ENCODE results near the gene PACSIN1.

PACSIN1 gene

DNA sequence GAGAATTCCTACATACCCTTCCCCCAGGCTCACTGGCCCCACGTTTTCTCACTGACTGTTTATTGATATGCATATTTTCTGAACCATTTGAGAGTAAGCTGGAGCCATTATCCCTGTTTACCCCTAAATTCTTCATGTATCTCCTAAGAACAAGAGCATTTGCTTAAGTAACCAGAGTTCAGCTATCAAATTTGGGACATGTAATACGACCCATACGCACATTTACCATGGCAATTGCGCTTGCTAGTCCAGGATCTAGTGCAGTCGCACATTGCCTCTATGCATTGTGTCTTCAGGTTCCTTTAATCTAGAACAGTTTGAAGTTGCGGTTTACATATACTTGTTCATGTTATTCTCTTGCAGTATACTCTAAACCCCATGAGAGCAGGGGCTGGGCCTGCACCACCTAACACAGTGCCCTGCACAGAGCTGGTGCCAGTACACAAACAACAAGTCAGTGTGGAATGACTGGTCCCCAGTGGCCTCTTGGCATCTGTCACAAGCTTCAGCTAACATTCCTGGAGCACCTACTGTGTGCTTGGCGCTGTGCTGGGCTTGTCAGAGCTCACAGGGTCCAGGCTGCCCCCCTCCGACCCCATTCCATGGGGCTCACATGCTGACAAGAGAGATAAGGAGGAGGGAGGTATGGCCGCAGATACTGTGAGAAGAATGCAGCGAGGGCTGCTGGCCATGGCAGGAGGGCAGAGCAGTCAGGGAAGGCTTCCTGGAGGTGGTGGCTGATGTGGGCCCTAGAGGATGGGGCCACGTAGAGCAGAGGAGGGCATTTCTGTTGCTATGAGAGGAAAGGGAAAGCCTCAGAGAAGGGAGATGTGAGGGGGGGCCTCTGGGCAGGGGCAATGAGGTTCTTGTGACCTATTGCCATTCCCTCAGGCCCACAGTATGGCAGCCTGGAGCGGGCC is 62.1 kb downstream of the PACSIN1 start:
- no peak for DNase-seq (ENCODE audit: low read depth in 2 of 2)

DNA sequence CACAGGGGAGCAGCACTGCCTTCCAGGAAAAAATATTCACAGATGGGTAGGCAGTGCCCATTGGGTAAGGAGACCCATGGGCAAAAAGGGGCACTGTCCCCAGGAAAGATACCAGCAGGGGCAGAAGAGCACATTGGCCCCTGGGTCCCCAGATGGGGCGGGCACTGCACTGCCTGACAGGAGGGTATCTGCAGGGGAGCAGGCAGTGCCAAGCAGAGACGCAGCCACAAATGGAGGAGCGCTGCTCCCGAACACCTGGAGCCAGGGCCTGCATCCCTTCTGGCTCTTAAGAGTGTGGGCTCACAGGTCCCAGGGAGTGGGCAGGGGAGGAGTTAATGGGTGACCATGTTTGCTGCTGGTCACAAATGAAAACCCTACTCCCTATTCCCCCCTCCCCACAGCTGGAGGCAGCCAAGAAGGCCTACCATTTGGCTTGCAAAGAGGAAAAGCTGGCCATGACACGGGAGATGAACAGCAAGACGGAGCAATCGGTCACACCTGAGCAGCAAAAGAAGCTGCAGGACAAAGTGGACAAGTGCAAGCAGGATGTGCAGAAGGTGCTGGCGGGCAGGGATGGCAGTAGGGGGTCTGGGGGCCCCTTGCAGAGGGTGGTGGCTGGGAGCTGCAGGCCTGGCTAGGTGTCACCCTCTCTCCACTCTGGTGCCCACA is 63.3 kb downstream of the PACSIN1 start:
- DNase-seq (ENCODE audit: low read depth in 2 of 2) = no peak

DNA sequence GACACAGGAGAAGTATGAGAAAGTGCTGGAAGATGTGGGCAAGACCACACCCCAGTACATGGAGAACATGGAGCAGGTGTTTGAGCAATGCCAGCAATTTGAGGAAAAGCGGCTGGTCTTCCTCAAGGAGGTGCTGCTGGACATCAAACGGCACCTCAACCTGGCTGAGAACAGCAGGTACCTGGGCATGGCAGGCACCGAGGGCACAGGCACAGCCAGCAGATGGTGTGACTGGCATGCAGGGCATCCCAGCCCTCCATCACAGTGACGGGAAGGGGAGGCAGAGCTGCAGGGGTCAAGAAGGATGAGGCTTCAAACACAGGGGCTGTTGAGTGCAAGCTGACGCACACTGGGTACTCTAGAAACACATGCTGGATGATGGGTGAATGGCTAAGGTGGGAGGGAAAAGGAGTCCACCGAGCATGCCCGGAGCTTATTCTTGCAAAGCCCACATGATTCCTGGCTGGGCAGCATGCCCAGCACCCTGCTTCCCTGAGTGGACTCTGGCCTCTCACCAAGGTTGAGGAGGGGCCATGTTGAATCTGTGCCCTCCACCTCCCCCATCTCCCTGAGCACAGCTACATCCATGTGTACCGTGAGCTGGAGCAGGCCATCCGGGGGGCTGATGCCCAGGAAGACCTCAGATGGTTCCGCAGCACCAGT is 63.9 kb downstream of the PACSIN1 start:
- DNase-seq (ENCODE audit: low read depth in 2 of 2) = no peak

DNA sequence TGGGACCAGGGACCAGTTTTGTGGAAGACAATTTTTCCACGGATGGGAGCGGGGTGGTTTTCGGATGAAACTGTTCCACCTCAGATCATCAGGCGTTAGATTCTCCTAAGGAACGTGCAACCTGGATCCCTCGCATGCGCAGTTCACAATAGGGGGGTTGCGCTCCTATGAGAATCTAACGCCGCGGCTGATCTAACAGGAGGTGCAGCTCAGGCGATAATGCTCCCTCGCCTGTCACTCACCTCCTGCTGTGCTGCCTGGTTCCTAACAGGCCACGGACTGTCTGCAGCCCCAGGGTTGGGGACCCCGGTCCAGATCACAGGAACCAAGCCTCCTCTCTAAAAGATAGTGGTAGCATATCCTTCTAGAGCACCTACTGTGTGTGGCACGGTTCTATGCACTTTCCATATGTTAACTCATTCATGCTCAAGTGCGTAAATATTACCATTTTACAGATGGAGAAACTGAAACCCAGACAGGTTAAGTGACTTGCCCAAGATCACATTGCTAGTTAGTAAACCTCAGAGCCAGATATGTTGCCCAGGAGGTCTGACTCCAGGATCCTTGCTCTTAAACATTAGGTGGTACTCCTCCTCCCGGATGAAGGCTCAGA is 65.0 kb downstream of the PACSIN1 start:
- no peak for DNase-seq (ENCODE audit: low read depth in 2 of 2)

DNA sequence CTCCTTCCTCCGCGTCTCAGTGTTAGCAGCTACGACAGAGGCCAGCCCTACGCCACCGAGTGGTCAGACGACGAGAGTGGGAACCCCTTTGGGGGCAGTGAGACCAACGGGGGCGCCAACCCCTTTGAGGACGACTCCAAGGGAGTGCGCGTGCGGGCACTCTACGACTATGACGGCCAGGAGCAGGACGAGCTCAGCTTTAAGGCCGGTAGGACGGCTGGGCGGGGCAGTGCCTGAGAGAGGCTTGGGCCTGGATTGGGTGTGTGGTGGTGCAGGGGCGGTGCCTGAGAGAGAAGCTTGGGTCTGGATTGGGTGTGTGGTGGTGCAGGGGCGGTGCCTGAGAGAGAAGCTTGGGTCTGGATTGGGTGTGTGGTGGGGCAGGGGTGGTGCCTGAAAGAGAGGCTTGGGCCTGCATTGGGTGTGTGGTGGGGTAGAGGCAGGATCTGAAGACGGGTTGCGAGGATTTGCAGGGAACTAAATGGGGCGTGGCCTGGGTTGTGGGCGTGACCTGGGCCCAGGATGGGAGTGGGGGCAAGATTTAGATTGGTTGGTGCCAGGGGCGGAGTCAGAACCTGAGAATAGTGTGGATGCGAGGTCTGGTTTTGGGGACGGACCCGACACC is 65.8 kb downstream of the PACSIN1 start:
- DNase-seq (ENCODE audit: low read depth in 2 of 2) = no peak

DNA sequence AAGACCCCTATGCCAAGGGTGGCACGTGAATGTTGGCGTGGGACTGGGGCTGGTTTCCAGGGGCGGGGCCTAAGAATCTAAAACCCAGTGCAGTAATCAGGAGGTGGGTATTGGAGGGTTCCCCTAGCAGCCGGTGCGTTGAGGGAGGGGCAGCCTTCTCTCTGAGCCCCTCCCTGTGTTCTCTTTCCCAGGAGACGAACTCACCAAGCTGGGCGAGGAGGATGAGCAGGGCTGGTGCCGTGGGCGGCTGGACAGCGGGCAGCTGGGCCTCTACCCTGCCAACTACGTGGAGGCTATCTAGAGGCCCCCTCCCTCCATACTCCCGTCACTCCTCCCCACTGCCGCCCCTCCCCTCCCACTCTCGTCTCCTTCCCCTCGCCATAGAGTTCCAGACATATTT is 66.4 kb downstream of the PACSIN1 start:
- DNase-seq (ENCODE audit: low read depth in 2 of 2) = no peak

DNA sequence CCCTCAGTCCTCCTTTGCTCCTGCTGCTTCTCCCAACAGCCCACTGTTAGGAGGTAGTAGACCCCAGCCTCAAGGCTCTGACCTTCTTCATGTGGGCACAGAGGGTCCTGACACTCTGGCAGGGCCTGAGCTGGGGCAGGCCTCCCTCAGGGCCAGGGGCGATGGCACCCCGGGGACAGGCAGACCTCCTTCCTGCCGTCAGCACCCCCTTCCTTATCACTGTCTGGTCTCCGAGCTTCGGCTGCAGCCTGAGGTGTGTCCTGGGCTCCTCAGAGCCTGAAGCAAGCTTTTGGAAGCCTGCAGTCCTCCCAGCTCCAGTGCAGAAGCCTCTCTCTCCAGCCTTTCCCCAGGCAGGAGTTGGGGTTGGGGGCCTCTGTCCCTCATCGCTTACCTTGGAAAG is 68.3 kb downstream of the PACSIN1 start:
- DNase-seq (ENCODE audit: low read depth in 2 of 2) = no peak

DNA sequence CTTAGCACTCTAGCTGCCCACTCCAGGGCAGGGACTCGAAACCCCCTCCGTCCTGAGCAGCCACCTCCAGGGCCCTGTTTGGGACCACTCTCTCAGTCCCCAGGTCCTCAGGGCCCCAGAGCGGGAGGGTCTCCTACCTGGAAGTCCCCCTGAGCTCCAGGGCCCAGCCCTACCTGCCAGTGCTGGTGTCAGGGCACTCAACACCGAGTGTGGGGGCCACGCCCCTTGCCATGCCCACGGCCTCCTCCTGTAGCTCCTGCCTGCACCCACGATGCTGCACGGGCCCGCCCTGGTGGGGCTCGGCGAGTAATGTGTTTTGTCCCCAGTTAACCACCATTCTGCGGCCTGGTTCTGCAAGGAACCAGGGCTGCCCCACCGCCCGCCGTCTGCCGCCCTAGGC is 68.8 kb downstream of the PACSIN1 start:
- no peak for DNase-seq (ENCODE audit: low read depth in 2 of 2)

DNA sequence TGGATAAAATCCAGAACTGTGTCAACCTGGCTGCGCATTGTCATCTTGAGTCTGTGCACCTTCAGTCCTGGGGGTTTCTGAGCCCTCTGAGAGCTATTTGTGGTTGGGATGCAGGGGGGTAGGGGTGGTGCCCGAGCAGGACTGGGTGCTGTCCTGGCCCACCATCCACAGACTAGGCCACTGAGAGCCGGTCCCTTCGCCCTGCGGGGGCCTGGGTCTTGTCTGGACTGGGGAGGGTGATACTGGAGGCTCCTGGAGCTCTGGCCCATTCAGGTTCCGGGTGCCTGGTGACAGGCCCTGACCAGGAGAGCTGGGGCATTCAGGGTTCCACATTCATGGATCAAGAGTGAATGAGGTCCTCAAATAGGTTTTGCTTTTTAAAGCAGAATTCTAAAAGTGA is 69.3 kb downstream of the PACSIN1 start:
- DNase-seq (ENCODE audit: low read depth in 2 of 2) = no peak

DNA sequence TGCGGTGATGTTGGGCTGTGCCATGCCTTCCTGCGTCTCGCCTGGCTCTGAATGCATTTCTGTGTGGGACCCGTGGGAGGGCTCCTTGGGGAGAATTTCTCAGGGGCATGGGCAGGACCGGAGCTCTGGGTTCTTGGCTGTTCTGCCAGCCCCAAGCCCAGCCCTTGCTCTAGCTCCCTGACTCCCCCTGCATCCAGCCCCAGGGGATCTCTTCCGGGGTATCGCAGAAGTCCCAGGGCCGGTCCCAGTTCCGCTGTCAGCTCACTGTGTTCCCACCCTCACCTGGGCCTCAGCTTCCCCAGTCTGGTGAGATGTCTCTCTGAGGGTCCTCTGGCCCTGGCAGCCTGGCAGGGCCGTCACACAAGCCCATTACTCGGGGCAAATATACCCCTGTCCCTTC is 69.8 kb downstream of the PACSIN1 start:
- DNase-seq (ENCODE audit: low read depth in 2 of 2) = no peak

DNA sequence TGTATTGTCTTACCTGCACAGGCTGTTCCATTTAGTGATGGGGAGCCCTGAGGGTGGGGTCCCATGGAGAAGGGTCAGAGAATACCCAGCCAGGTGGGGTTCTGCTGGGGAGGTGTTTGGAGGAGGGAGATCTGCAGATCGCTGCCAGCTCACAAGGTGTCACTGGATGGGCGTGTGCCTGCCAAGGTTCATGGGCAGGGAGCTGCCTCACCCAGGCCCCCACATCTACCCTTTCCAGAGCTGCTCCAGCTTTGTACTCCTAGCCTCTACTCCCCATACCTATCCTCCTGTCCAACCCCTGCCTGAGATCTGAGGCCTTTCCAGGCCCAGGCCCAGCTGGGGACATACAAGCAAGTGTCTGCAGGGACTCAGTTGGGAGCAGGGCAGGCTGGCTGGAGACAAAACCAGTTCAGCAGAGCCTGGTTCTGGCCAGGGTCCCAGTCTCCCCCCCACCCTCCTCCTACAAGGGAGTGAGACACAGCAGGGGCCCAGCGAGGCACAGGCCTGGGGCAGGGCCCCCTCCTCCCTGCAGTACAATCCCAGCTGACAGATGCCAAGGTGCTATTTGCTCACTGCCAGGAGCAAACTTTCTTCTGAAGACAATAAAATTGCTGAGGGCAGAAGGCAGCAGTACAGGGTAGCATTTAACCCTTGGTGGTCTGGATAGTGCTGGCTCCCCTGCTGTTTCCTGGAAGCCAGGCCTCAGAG is 70.5 kb downstream of the PACSIN1 start:
- DNase-seq (ENCODE audit: low read depth in 2 of 2) = no peak

DNA sequence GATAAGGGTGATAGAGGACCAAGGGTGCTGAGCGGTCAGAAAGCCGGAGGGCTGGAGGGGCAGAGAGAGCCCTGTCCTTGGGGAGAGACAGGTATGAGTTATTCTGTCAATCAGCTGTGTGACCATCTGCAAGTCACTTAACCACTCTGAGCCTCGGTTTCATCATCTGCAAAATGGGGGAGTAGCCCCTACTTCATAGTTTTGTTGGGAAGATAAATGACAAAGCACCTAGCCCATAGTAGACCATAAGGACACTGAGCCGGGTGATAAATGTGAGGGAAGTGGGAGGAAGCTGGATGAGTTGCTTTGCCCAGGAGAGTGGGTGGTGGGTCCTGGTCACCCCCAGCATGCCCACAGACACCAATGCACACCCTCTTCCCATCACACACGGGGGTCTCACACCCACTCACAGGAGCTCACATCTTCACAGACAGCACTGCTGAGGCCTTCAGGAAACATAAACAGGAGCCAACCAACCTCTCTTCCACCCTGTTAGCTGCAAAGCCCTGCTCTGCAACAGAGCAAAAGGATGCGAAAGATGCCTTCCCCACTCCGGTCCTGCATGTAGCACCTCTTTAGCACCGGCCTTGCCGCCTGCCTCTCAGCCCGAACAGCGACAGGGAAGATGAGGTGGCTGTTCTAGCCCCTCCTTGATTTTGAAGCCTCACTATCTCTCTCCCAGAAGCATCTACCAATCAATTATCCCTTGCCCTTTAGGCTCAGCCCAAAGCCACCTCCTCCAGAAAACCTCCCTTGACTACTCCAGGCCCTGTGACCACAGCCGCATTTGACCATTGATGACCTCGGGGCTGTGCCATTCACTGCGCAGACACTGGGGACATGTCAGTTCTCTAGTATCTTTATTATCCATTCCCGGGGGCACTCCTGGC is 71.3 kb downstream of the PACSIN1 start:
- no peak for DNase-seq (ENCODE audit: low read depth in 2 of 2)

DNA sequence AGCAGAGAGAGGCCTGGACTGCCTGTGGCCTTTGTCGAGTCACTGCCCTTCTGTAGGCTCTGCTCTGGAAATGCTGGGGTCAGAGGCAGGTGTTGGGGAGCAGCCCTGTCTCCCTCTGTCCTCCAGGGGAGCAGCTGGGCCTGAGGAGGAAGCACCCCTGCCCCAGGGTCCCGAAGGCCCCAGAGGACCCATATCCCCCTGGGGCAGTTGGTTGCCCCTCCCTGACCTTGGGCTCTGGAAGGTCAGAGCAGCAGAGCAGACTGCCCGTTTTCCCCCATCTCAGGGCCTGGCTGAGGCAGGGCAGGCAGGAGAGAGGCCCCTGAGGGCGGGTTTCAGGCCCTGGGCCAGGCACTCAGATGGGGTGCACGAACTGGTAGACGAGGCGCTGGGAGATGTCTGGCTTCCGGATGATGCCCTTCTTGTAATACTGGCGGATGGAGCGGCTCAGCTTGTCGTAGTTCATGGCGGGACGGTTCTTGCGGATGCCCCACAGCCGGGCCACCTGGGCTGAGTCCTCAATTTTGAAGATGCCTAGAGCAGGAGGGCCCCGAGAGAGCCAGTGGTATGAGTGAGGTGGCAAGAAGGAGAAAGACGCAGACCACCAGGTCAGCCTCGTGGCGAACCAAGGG is 72.2 kb downstream of the PACSIN1 start:
- no peak for DNase-seq (ENCODE audit: low read depth in 2 of 2)

DNA sequence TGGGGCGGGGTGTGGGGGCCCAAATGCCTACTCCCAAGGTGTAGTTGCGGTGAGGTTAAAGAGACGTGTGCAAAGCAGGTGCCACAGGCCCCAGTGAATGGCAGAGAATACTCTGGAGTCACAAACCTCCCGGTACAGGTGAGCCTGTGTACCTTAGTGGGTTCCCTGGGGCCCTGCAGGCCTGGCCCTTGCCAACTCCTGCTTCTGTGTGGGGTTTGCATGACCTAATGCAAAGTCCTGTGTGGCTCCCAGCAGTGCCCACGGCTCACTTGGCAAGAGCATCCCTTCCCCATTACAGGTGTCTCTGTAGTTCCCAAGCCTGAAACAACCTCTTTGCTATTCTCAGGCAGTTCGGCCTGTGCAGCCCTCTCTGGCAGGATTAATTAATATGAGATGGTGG is 72.7 kb downstream of the PACSIN1 start:
- DNase-seq (ENCODE audit: low read depth in 2 of 2) = no peak

DNA sequence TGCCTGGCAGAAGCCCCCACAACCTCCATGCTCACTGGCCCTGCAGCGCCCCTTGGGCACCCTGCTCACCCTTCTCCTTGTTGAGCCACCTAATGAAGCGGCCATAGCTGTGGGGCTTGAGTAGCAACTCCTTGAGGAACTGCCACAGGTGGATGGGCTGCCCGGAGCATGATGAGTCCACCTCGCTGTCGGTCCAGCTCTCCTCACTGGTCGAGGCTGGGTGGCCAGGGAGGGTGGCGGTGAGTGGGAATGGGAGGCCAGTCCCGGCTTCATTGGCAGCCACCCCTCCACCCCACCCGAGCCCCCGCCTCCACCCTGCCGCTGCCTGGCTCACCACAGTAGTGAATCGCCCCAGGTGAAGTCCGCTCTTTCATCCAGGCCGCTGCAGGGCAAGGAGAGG is 73.3 kb downstream of the PACSIN1 start:
- no peak for DNase-seq (ENCODE audit: low read depth in 2 of 2)

DNA sequence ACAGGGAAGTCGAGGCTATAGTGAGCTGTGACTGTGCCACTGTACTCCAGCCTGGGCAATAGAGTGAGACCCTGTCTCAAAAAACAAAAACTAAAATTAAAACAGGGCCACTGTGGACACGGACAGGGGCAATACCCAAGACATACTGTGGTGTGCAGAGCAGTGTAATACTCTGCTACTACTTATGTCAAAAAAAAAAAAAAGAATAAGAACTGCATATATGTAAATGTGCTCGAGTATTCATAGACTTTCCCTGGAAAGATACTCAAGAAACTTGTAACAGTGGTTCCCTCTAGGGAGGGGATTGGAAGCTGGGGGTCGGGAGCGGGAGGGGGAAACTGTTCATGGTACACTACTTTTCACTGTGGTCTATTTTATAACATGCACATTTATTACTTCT is 74.3 kb downstream of the PACSIN1 start:
- DNase-seq (ENCODE audit: low read depth in 2 of 2) = no peak

DNA sequence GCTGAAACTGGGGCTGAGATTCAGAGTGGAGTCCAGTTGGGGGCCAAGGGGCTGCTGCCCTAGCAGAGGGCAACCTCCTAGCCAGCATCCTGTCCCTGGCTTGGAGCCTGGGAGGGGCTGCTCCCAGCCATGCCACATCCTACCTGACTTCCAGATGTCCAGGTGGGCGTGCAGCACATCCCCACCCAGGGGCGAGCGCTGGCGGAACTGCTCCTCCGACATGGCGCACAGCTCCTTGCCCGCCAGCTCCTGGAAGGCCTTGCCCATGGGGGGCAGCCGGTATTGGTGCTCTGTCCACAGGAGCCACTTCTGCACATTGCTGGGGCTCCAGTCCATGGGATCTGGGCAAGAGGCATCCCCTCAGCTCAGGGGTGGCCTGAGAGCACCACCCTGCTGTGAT is 75.0 kb downstream of the PACSIN1 start:
- no peak for DNase-seq (ENCODE audit: low read depth in 2 of 2)

DNA sequence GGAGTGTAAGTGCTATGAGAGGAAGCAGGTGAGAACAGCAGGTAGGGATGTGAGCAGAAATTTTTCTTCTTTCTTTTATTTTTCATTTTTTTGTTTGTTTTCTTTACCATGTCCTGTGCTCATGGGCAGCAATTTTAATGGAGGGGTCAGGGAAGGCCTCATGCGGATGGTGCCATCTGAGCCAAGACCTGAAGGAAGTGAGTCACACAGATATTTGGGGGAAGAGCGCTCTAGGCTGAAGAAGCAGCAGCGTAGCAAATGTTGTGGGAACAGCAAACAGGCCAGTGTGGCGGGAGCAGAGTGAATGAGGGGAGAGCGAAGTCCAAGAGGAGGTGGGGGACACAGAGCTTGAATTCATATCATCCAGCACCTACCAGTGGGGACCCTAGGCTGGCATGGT is 77.5 kb downstream of the PACSIN1 start:
- no peak for DNase-seq (ENCODE audit: low read depth in 2 of 2)

DNA sequence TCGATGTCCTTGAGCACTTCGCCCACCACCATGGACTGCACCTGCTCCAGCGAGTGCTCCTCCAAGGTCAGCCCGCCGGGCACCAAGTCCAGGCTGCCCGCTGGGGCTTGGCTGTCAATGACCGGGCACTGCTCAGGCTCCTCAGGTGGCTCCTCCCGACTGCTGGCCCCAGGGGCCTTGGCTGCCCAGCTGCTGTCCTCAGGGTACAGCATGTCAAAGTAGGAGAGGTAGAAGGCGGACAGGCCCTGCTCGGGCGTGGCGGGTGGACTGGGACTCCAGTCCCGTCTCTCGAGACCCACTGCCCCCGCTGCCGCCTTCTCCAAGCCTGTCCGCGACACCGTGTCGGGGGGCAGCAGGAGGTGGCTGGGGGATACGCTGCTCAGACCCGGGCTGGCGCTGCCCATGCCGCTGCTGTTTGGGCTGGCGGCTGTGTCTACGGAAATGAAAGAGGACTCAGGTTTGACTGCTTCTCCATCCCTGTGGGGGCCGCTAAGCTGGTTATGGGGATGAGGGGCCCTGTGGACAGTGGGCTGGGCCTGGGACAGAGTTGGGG is 78.3 kb downstream of the PACSIN1 start:
- DNase-seq (ENCODE audit: low read depth in 2 of 2) = no peak
